Measurements from ENCODE around the gene PROP1. TPM values are rescaled to one million over a fixed set of nuclear protein-coding genes. Genes with fewer than 3 reads are reported as not detected.

Gene PROP1
- polyA plus RNA-seq, 4 donors, result not detected

GRCh38 chr5:177985430-177986040 lies 10.5 kb downstream of the PROP1 start:
- no peak for DNase-seq
- H3K4me1 ChIP-seq (ENCODE audit: control insufficient read depth in 3 of 3, insufficient read depth in 2 of 3, low read depth in 1 of 3, low read length in 2 of 3), result no peaks in the 10 kb centered on the region
- H3K27ac ChIP-seq (ENCODE audit: low read depth in 1 of 3, low read length in 2 of 3), result no peak overlapping the region
- no peaks in the 10 kb centered on the region for H3K9me3 ChIP-seq (ENCODE audit: control insufficient read depth in 2 of 2, insufficient read depth in 1 of 2, low read depth in 1 of 2, low read length in 1 of 2)
- FAIRE-seq, result no peak
- H3K4me3 ChIP-seq (ENCODE audit: low read depth in 1 of 3, low read length in 3 of 3), result no peak overlapping the region
- H3K27me3 ChIP-seq (ENCODE audit: control insufficient read depth in 3 of 3, insufficient read depth in 3 of 3, low read length in 3 of 3), result peaks cover 8 to 51% (median 33%) of the 10 kb centered on the region in 3 donors
- WGBS, 3 donors, result 20 to 35% (median 24%) methylated on average over 36 to 50 of the region's 50 CpGs
- no peaks in the 10 kb centered on the region for H3K36me3 ChIP-seq (ENCODE audit: control insufficient read depth in 3 of 3, insufficient read depth in 2 of 3, low read depth in 1 of 3, low read length in 3 of 3)

GRCh38 chr5:177984584-177985206 lies 11.3 kb downstream of the PROP1 start:
- H3K27me3 ChIP-seq (ENCODE audit: control insufficient read depth in 3 of 3, insufficient read depth in 3 of 3, low read length in 3 of 3), result peaks cover 8 to 51% (median 33%) of the 10 kb centered on the region in 3 donors
- H3K36me3 ChIP-seq (ENCODE audit: control insufficient read depth in 3 of 3, insufficient read depth in 2 of 3, low read depth in 1 of 3, low read length in 3 of 3), result no peaks in the 10 kb centered on the region
- no peak overlapping the region for H3K4me3 ChIP-seq (ENCODE audit: low read depth in 1 of 3, low read length in 3 of 3)
- DNase-seq, result no peak
- H3K27ac ChIP-seq (ENCODE audit: low read depth in 1 of 3, low read length in 2 of 3), result no peak overlapping the region
- no peaks in the 10 kb centered on the region for H3K9me3 ChIP-seq (ENCODE audit: control insufficient read depth in 2 of 2, insufficient read depth in 1 of 2, low read depth in 1 of 2, low read length in 1 of 2)
- H3K4me1 ChIP-seq (ENCODE audit: control insufficient read depth in 3 of 3, insufficient read depth in 2 of 3, low read depth in 1 of 3, low read length in 2 of 3), result no peaks in the 10 kb centered on the region
- FAIRE-seq, result no peak
- 4 to 11% (median 10%) methylated on average over 44 to 47 of the region's 47 CpGs for WGBS, 3 donors

GRCh38 chr5:177983763-177984583 lies 12.1 kb downstream of the PROP1 start:
- Histone ChIP-seq H3K4me3 (ENCODE audit: low read depth in 1 of 3, low read length in 3 of 3) (no peak overlapping the region), H3K4me1 (ENCODE audit: control insufficient read depth in 3 of 3, insufficient read depth in 2 of 3, low read depth in 1 of 3, low read length in 2 of 3) (no peaks in the 10 kb centered on the region), H3K9me3 (ENCODE audit: control insufficient read depth in 2 of 2, insufficient read depth in 1 of 2, low read depth in 1 of 2, low read length in 1 of 2) (no peaks in the 10 kb centered on the region), H3K27me3 (ENCODE audit: control insufficient read depth in 3 of 3, insufficient read depth in 3 of 3, low read length in 3 of 3) (peaks cover 8 to 51% (median 33%) of the 10 kb centered on the region in 3 donors), H3K36me3 (ENCODE audit: control insufficient read depth in 3 of 3, insufficient read depth in 2 of 3, low read depth in 1 of 3, low read length in 3 of 3) (no peaks in the 10 kb centered on the region), H3K27ac (ENCODE audit: low read depth in 1 of 3, low read length in 2 of 3) (no peak overlapping the region)
- FAIRE-seq, result no peak
- DNase-seq, result no peak
- 26 to 35% (median 33%) methylated on average over 36 to 46 of the region's 46 CpGs for WGBS, 3 donors

- no peaks in the 10 kb centered on the region for H3K9me3 ChIP-seq (ENCODE audit: control insufficient read depth in 2 of 2, insufficient read depth in 1 of 2, low read depth in 1 of 2, low read length in 1 of 2)
- DNase-seq, result no peak
- H3K27ac ChIP-seq (ENCODE audit: low read depth in 1 of 3, low read length in 2 of 3), result no peak overlapping the region
- no peaks in the 10 kb centered on the region for H3K4me1 ChIP-seq (ENCODE audit: control insufficient read depth in 3 of 3, insufficient read depth in 2 of 3, low read depth in 1 of 3, low read length in 2 of 3)
- FAIRE-seq, result no peak
- WGBS, 3 donors, result 74 to 83% (median 79%) methylated on average over 5 of the region's 5 CpGs
- no peaks in the 10 kb centered on the region for H3K36me3 ChIP-seq (ENCODE audit: control insufficient read depth in 3 of 3, insufficient read depth in 2 of 3, low read depth in 1 of 3, low read length in 3 of 3)
- H3K27me3 ChIP-seq (ENCODE audit: control insufficient read depth in 3 of 3, insufficient read depth in 3 of 3, low read length in 3 of 3), result peaks cover 8 to 51% (median 31%) of the 10 kb centered on the region in 3 donors
- no peak overlapping the region for H3K4me3 ChIP-seq (ENCODE audit: low read depth in 1 of 3, low read length in 3 of 3)
Observed at GRCh38 chr5:177982956-177983355, 13.1 kb downstream of the PROP1 start.

- no peak for DNase-seq
- no peak overlapping the region for H3K27ac ChIP-seq (ENCODE audit: low read depth in 1 of 3, low read length in 2 of 3)
- H3K4me1 ChIP-seq (ENCODE audit: control insufficient read depth in 3 of 3, insufficient read depth in 2 of 3, low read depth in 1 of 3, low read length in 2 of 3), result no peaks in the 10 kb centered on the region
- H3K27me3 ChIP-seq (ENCODE audit: control insufficient read depth in 3 of 3, insufficient read depth in 3 of 3, low read length in 3 of 3), result peaks cover 8 to 48% (median 26%) of the 10 kb centered on the region in 3 donors
- 21 to 27% (median 24%) methylated on average over 14 to 17 of the region's 17 CpGs for WGBS, 3 donors
- no peak overlapping the region for H3K4me3 ChIP-seq (ENCODE audit: low read depth in 1 of 3, low read length in 3 of 3)
- no peaks in the 10 kb centered on the region for H3K36me3 ChIP-seq (ENCODE audit: control insufficient read depth in 3 of 3, insufficient read depth in 2 of 3, low read depth in 1 of 3, low read length in 3 of 3)
- FAIRE-seq, result no peak
- H3K9me3 ChIP-seq (ENCODE audit: control insufficient read depth in 2 of 2, insufficient read depth in 1 of 2, low read depth in 1 of 2, low read length in 1 of 2), result no peaks in the 10 kb centered on the region
Observed at GRCh38 chr5:177982072-177982727, 13.8 kb downstream of the PROP1 start.

GRCh38 chr5:177981296-177982071 lies 14.6 kb downstream of the PROP1 start:
- no peaks in the 10 kb centered on the region for H3K9me3 ChIP-seq (ENCODE audit: control insufficient read depth in 2 of 2, insufficient read depth in 1 of 2, low read depth in 1 of 2, low read length in 1 of 2)
- H3K4me3 ChIP-seq (ENCODE audit: low read depth in 1 of 3, low read length in 3 of 3), result no peak overlapping the region
- H3K27me3 ChIP-seq (ENCODE audit: control insufficient read depth in 3 of 3, insufficient read depth in 3 of 3, low read length in 3 of 3), result peaks cover 8 to 45% (median 24%) of the 10 kb centered on the region in 3 donors
- no peaks in the 10 kb centered on the region for H3K4me1 ChIP-seq (ENCODE audit: control insufficient read depth in 3 of 3, insufficient read depth in 2 of 3, low read depth in 1 of 3, low read length in 2 of 3)
- H3K36me3 ChIP-seq (ENCODE audit: control insufficient read depth in 3 of 3, insufficient read depth in 2 of 3, low read depth in 1 of 3, low read length in 3 of 3), result no peaks in the 10 kb centered on the region
- no peak overlapping the region for H3K27ac ChIP-seq (ENCODE audit: low read depth in 1 of 3, low read length in 2 of 3)
- FAIRE-seq (no peak), DNase-seq (no peak)
- WGBS, 3 donors, result 70 to 74% (median 72%) methylated on average over 26 of the region's 26 CpGs

- Histone ChIP-seq H3K36me3 (ENCODE audit: control insufficient read depth in 3 of 3, insufficient read depth in 2 of 3, low read depth in 1 of 3, low read length in 3 of 3) (no peaks in the 10 kb centered on the region), H3K27ac (ENCODE audit: low read depth in 1 of 3, low read length in 2 of 3) (no peak overlapping the region), H3K27me3 (ENCODE audit: control insufficient read depth in 3 of 3, insufficient read depth in 3 of 3, low read length in 3 of 3) (peaks cover 8 to 41% (median 24%) of the 10 kb centered on the region in 3 donors), H3K4me1 (ENCODE audit: control insufficient read depth in 3 of 3, insufficient read depth in 2 of 3, low read depth in 1 of 3, low read length in 2 of 3) (no peaks in the 10 kb centered on the region), H3K9me3 (ENCODE audit: control insufficient read depth in 2 of 2, insufficient read depth in 1 of 2, low read depth in 1 of 2, low read length in 1 of 2) (no peaks in the 10 kb centered on the region), H3K4me3 (ENCODE audit: low read depth in 1 of 3, low read length in 3 of 3) (no peak overlapping the region)
- WGBS, 3 donors, result 40 to 48% (median 41%) methylated on average over 10 of the region's 10 CpGs
- FAIRE-seq (no peak), DNase-seq (no peak)
Observed at GRCh38 chr5:177980743-177981151, 15.3 kb downstream of the PROP1 start.
